GM19395 (cell line): ENCODE results near the gene TMPRSS9.
"Not testable (repeated sequence)": the region's sequence is repeated elsewhere in the genome, so short reads cannot be mapped to it uniquely, and the experiment has no call there.

ENCODE experiments used
- ATAC-seq: cut with Tn5 transposase; IDR thresholded peaks from one replicate; pipeline ENCODE4 v1.9.1; 2021; ENCODE audit warnings: mild to moderate bottlenecking, moderate library complexity; ENCODE audit not compliant: unreplicated experiment

The TMPRSS9 gene

GRCh38 chr19:2341244-2341751 lies 18.8 kb upstream of the TMPRSS9 start:
- no peak for ATAC-seq

- no peak for ATAC-seq
Measured at GRCh38 chr19:2341982-2342381, 18.1 kb upstream of the TMPRSS9 start.

GRCh38 chr19:2342656-2343288 lies 17.3 kb upstream of the TMPRSS9 start:
- no peak for ATAC-seq

GRCh38 chr19:2343289-2343982 lies 16.6 kb upstream of the TMPRSS9 start:
- ATAC-seq: no peak

- ATAC-seq: no peak
Measured at GRCh38 chr19:2344381-2344870, 15.6 kb upstream of the TMPRSS9 start.

- ATAC-seq: no peak
Measured at GRCh38 chr19:2345076-2345475, 15.0 kb upstream of the TMPRSS9 start.

- no peak for ATAC-seq
Measured at GRCh38 chr19:2345794-2346663, 14.0 kb upstream of the TMPRSS9 start.

- ATAC-seq: not testable (repeated sequence)
Measured at GRCh38 chr19:2349818-2350217, 10.2 kb upstream of the TMPRSS9 start.

GRCh38 chr19:2350656-2351055 lies 9.4 kb upstream of the TMPRSS9 start:
- no peak for ATAC-seq

GRCh38 chr19:2351591-2351990 lies 8.5 kb upstream of the TMPRSS9 start:
- ATAC-seq: no peak

- ATAC-seq: no peak
Measured at GRCh38 chr19:2352121-2352520, 7.9 kb upstream of the TMPRSS9 start.

GRCh38 chr19:2353159-2353886 lies 6.7 kb upstream of the TMPRSS9 start:
- ATAC-seq: no peak

GRCh38 chr19:2353887-2354592 lies 6.0 kb upstream of the TMPRSS9 start:
- ATAC-seq: no peak

- no peak for ATAC-seq
Measured at GRCh38 chr19:2354670-2355069, 5.4 kb upstream of the TMPRSS9 start.

- no peak for ATAC-seq
Measured at GRCh38 chr19:2355168-2356035, 4.7 kb upstream of the TMPRSS9 start.

GRCh38 chr19:2356036-2356646 lies 3.9 kb upstream of the TMPRSS9 start:
- no peak for ATAC-seq

GRCh38 chr19:2357279-2358206 lies 2.5 kb upstream of the TMPRSS9 start:
- no peak for ATAC-seq
